HCT116 (cell line): ENCODE data around the gene TNFRSF8.

Experiments used
- CEBPB ChIP-seq: IDR thresholded peaks from 2 replicates; pipeline ENCODE4 v1.6.1; 2012; ENCODE audit warnings: low read depth
- EZH2 ChIP-seq: fragments of 200-600 bp; sonication (generic); IDR thresholded peaks from 2 replicates; pipeline ENCODE4 v1.6.1; 2017; ENCODE audit warnings: antibody characterized with exemption, mixed run types
- POLR2A ChIP-seq: IDR thresholded peaks from 2 replicates; pipeline ENCODE4 v1.7.0; 2011; ENCODE audit warnings: borderline replicate concordance; ENCODE audit not compliant: insufficient read depth, insufficient read length; ENCODE audit errors: extremely low read depth
- POLR2AphosphoS5 ChIP-seq: IDR thresholded peaks from 2 replicates; pipeline ENCODE4 v1.6.1; 2011; ENCODE audit warnings: mild to moderate bottlenecking, low read depth, low read length, moderate library complexity
- SRF ChIP-seq: IDR thresholded peaks from 2 replicates; pipeline ENCODE4 v1.6.1; 2012; ENCODE audit warnings: low read depth
- ZNF274 ChIP-seq: fragments of 200-500 bp; sonication (Bioruptor generic); IDR thresholded peaks from 2 replicates; pipeline ENCODE4 v1.6.1; 2014; ENCODE audit warnings: mild to moderate bottlenecking, low read depth, low read length, inconsistent platforms
- TF ChIP-seq, protein P1 (sequence below), 3 experiments: fragments of 200-600 bp in 1 of 3; sonication (generic) in 1 of 3; IDR thresholded peaks in 2 of 3; conservative IDR thresholded peaks in 1 of 3; 2 replicates each; pipeline ENCODE4 v1.5.1; 2012 to 2017; ENCODE audit warnings: low read depth in 2 of 3, low read length in 2 of 3, antibody characterized with exemption in 1 of 3, borderline replicate concordance in 1 of 3, control low read depth in 1 of 3, mild to moderate bottlenecking in 1 of 3, mixed read lengths in 1 of 3, mixed run types in 1 of 3, moderate library complexity in 1 of 3; ENCODE audit not compliant: insufficient read depth in 1 of 3
- TF ChIP-seq, protein P2 (sequence below): IDR thresholded peaks from 2 replicates; pipeline ENCODE4 v1.6.1; 2012; ENCODE audit warnings: low read depth

- TF ChIP-seq, protein P1, sequence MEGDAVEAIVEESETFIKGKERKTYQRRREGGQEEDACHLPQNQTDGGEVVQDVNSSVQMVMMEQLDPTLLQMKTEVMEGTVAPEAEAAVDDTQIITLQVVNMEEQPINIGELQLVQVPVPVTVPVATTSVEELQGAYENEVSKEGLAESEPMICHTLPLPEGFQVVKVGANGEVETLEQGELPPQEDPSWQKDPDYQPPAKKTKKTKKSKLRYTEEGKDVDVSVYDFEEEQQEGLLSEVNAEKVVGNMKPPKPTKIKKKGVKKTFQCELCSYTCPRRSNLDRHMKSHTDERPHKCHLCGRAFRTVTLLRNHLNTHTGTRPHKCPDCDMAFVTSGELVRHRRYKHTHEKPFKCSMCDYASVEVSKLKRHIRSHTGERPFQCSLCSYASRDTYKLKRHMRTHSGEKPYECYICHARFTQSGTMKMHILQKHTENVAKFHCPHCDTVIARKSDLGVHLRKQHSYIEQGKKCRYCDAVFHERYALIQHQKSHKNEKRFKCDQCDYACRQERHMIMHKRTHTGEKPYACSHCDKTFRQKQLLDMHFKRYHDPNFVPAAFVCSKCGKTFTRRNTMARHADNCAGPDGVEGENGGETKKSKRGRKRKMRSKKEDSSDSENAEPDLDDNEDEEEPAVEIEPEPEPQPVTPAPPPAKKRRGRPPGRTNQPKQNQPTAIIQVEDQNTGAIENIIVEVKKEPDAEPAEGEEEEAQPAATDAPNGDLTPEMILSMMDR (IDR thresholded peaks at IDR 0.05 in 2 of 3, conservative IDR thresholded peaks at IDR 0.05 in 1 of 3; ENCODE audit: borderline replicate concordance in 1 of 3, insufficient read depth in 1 of 3, low read depth in 2 of 3, low read length in 2 of 3) = no peak
- TF ChIP-seq POLR2AphosphoS5 (peak; percentile 86), CEBPB (peak; percentile 93), ZNF274 (no peak), POLR2A (peak; percentile 78), EZH2 (no peak), SRF (no peak)
- TF ChIP-seq, protein P2, sequence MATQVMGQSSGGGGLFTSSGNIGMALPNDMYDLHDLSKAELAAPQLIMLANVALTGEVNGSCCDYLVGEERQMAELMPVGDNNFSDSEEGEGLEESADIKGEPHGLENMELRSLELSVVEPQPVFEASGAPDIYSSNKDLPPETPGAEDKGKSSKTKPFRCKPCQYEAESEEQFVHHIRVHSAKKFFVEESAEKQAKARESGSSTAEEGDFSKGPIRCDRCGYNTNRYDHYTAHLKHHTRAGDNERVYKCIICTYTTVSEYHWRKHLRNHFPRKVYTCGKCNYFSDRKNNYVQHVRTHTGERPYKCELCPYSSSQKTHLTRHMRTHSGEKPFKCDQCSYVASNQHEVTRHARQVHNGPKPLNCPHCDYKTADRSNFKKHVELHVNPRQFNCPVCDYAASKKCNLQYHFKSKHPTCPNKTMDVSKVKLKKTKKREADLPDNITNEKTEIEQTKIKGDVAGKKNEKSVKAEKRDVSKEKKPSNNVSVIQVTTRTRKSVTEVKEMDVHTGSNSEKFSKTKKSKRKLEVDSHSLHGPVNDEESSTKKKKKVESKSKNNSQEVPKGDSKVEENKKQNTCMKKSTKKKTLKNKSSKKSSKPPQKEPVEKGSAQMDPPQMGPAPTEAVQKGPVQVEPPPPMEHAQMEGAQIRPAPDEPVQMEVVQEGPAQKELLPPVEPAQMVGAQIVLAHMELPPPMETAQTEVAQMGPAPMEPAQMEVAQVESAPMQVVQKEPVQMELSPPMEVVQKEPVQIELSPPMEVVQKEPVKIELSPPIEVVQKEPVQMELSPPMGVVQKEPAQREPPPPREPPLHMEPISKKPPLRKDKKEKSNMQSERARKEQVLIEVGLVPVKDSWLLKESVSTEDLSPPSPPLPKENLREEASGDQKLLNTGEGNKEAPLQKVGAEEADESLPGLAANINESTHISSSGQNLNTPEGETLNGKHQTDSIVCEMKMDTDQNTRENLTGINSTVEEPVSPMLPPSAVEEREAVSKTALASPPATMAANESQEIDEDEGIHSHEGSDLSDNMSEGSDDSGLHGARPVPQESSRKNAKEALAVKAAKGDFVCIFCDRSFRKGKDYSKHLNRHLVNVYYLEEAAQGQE = no peak
Observed at GRCh38 chr1:12081648-12082396, 18.7 kb downstream of the TNFRSF8 start.
